H1 (cell line): ENCODE measurements around the gene SEMA7A. TPM values are rescaled to one million over a fixed set of nuclear protein-coding genes. Genes with fewer than 3 reads are reported as not detected.

Source experiments
- CTCF ChIA-PET: fragments of 300-600 bp; sonication (Branson Sonifier 250); formaldehyde crosslinking; loops from one replicate; lab custom pipeline; 2021; ENCODE audit not compliant: partially characterized antibody; lab: Charles Lee
- POLR2A ChIA-PET: fragments of 300-600 bp; sonication (Branson Sonifier 250); formaldehyde crosslinking; loops from one replicate; lab custom pipeline; 2021; ENCODE audit warnings: inconsistent platforms; ENCODE audit not compliant: partially characterized antibody; lab: Charles Lee
- DNase-seq, 2 experiments: peaks; one replicate each; pipeline versions ENCODE4 v3.0.0 to v3.0.0-alpha.2; 2010 to 2022; ENCODE audit warnings: low spot score in 2 of 2, low read depth in 1 of 2, mixed read lengths in 1 of 2
- FAIRE-seq: peaks from 2 replicates; lab custom pipeline; 2011; peaks lifted over from hg19 to GRCh38; lab: Jason Lieb, UNC
- H2AFZ ChIP-seq: 2 replicates; pipeline ENCODE4 v1.8.1; 2012; ENCODE audit warnings: low read length, inconsistent platforms
- H2AK5ac ChIP-seq: 2 replicates; pipeline ENCODE4 v1.6.1; 2013; ENCODE audit warnings: low read depth, low read length
- H2BK120ac ChIP-seq: replicated peaks from 2 replicates; pipeline ENCODE3; 2013; ENCODE audit warnings: low read depth, low read length, inconsistent platforms
- H2BK12ac ChIP-seq: 2 replicates; pipeline ENCODE4 v1.6.1; 2013; ENCODE audit warnings: low read depth, low read length
- H2BK15ac ChIP-seq: 2 replicates; pipeline ENCODE4 v1.6.1; 2013; ENCODE audit warnings: low read length
- H2BK20ac ChIP-seq: 2 replicates; pipeline ENCODE4 v1.6.1; 2013; ENCODE audit warnings: low read length
- H2BK5ac ChIP-seq: 2 replicates; pipeline ENCODE4 v1.6.1; 2013; ENCODE audit warnings: low read depth, low read length
- H3K14ac ChIP-seq: 2 replicates; pipeline ENCODE4 v1.6.1; 2013; ENCODE audit warnings: inconsistent platforms; ENCODE audit not compliant: insufficient read length
- H3K18ac ChIP-seq: 2 replicates; pipeline ENCODE4 v1.6.1; 2013; ENCODE audit warnings: low read length; ENCODE audit errors: extremely low read depth
- H3K23ac ChIP-seq: 2 replicates; pipeline ENCODE4 v1.6.1; 2013; ENCODE audit warnings: inconsistent platforms; ENCODE audit not compliant: insufficient read length
- H3K23me2 ChIP-seq: 2 replicates; pipeline ENCODE4 v1.6.1; 2013; ENCODE audit warnings: low read depth, low read length
- H3K27ac ChIP-seq: 2 replicates; pipeline ENCODE4 v1.6.1; 2011; ENCODE audit warnings: low read depth, low read length, inconsistent platforms
- H3K27me3 ChIP-seq, 4 experiments: replicated peaks in 1 of 4; 1 replicate in 1 of 4; 2 replicates in 3 of 4; pipeline versions ENCODE4 v1.6.1 to v1.8.1; 2011 to 2013; ENCODE audit warnings: low read length in 3 of 4, mild to moderate bottlenecking in 3 of 4, inconsistent platforms in 2 of 4, mixed read lengths in 2 of 4, moderate library complexity in 1 of 4; ENCODE audit not compliant: control insufficient read depth in 3 of 4, insufficient read depth in 3 of 4; ENCODE audit errors: extremely low read depth in 1 of 4
- H3K36me3 ChIP-seq, 4 experiments: 2 replicates each; pipeline versions ENCODE4 v1.6.1 to v1.8.1; 2011 to 2013; ENCODE audit warnings: mild to moderate bottlenecking in 4 of 4, low read length in 3 of 4, moderate library complexity in 2 of 4, control low read depth in 1 of 4, inconsistent platforms in 1 of 4; ENCODE audit not compliant: insufficient read depth in 4 of 4, control insufficient read depth in 2 of 4
- H3K4ac ChIP-seq: replicated peaks from 2 replicates; pipeline ENCODE3; 2013; ENCODE audit warnings: low read length, low read depth, mixed read lengths, inconsistent platforms; ENCODE audit not compliant: insufficient read length
- H3K4me1 ChIP-seq, 4 experiments: replicated peaks in 1 of 4; 1 replicate in 1 of 4; 2 replicates in 3 of 4; pipeline versions ENCODE4 v1.6.1 to v1.8.1; 2011 to 2013; ENCODE audit warnings: low read length in 3 of 4, inconsistent platforms in 2 of 4, mixed read lengths in 1 of 4; ENCODE audit not compliant: insufficient read depth in 4 of 4, control insufficient read depth in 3 of 4
- H3K4me2 ChIP-seq, 2 experiments: 2 replicates each; pipeline versions ENCODE4 v1.6.1 to v1.8.1; 2011 to 2013; ENCODE audit warnings: low read depth in 2 of 2, low read length in 2 of 2, control low read depth in 1 of 2, inconsistent platforms in 1 of 2, mild to moderate bottlenecking in 1 of 2; ENCODE audit not compliant: insufficient read depth in 1 of 2
- H3K4me3 ChIP-seq, 4 experiments: fragments of 200-600, 300-600 bp in 1 of 4; sonication (generic), shearing (Covaris generic), sonication (Bioruptor Twin) in 1 of 4; 2 replicates each; pipeline versions ENCODE4 v1.5.1 to v1.8.1; 2011 to 2016; ENCODE audit warnings: low read length in 4 of 4, low read depth in 3 of 4, control low read depth in 2 of 4, inconsistent platforms in 2 of 4, mild to moderate bottlenecking in 2 of 4, mixed read lengths in 1 of 4, moderate library complexity in 1 of 4; ENCODE audit not compliant: insufficient read depth in 2 of 4; ENCODE audit errors: extremely low read depth in 1 of 4
- H3K56ac ChIP-seq: replicated peaks from 2 replicates; pipeline ENCODE3; 2013; ENCODE audit warnings: low read depth, mild to moderate bottlenecking, mixed read lengths, low read length, inconsistent platforms; ENCODE audit not compliant: insufficient read length
- H3K79me1 ChIP-seq: 2 replicates; pipeline ENCODE4 v1.6.1; 2013; ENCODE audit warnings: low read depth, low read length, control low read depth
- H3K79me2 ChIP-seq, 2 experiments: 2 replicates each; pipeline versions ENCODE4 v1.6.1 to v1.8.1; 2012 to 2013; ENCODE audit warnings: low read length in 2 of 2, mild to moderate bottlenecking in 2 of 2, inconsistent platforms in 1 of 2; ENCODE audit not compliant: insufficient read depth in 2 of 2, control insufficient read depth in 1 of 2
- H3K9ac ChIP-seq, 4 experiments: replicated peaks in 1 of 4; 1 replicate in 1 of 4; 2 replicates in 3 of 4; pipeline versions ENCODE4 v1.6.1 to v1.8.1; 2011 to 2013; ENCODE audit warnings: low read depth in 3 of 4, low read length in 3 of 4, control low read depth in 2 of 4, mild to moderate bottlenecking in 2 of 4, moderate library complexity in 2 of 4, inconsistent platforms in 1 of 4; ENCODE audit errors: extremely low read depth in 1 of 4
- H3K9me3 ChIP-seq, 2 experiments: 2 replicates each; pipeline versions ENCODE4 v1.6.1 to v1.8.1; 2012 to 2013; ENCODE audit warnings: mild to moderate bottlenecking in 2 of 2, moderate library complexity in 2 of 2, control low read depth in 1 of 2, inconsistent platforms in 1 of 2, low read depth in 1 of 2, low read length in 1 of 2, mixed read lengths in 1 of 2; ENCODE audit not compliant: insufficient read depth in 2 of 2
- H4K20me1 ChIP-seq, 2 experiments: replicated peaks in 1 of 2; 2 replicates each; pipeline versions ENCODE3 to v1.8.1; 2011 to 2013; ENCODE audit warnings: inconsistent platforms in 2 of 2, low read length in 2 of 2, mild to moderate bottlenecking in 1 of 2; ENCODE audit not compliant: insufficient read depth in 2 of 2, control insufficient read depth in 1 of 2
- H4K5ac ChIP-seq: 2 replicates; pipeline ENCODE4 v1.6.1; 2013; ENCODE audit warnings: low read length, low read depth, mixed read lengths, inconsistent platforms; ENCODE audit not compliant: insufficient read length
- H4K8ac ChIP-seq: 2 replicates; pipeline ENCODE4 v1.8.0; 2013; ENCODE audit warnings: mild to moderate bottlenecking, moderate library complexity, low read length, inconsistent platforms; ENCODE audit not compliant: insufficient read depth; ENCODE audit errors: extremely low read depth
- H4K91ac ChIP-seq: replicated peaks from 2 replicates; pipeline ENCODE3; 2013; ENCODE audit warnings: low read length, mixed read lengths, inconsistent platforms; ENCODE audit not compliant: insufficient read length
- BACH1 ChIP-seq: IDR thresholded peaks from 2 replicates; pipeline ENCODE4 v1.6.1; 2012; ENCODE audit warnings: low read length, improper control_type of control experiment
- E2F6 ChIP-seq: IDR thresholded peaks from 2 replicates; pipeline ENCODE4 v1.6.1; 2012; ENCODE audit warnings: inconsistent platforms
- FOSL1 ChIP-seq: IDR thresholded peaks from 2 replicates; pipeline ENCODE4 v1.6.1; 2011; ENCODE audit warnings: mild to moderate bottlenecking, low read depth, low read length, moderate library complexity; ENCODE audit not compliant: insufficient read depth
- GABPA ChIP-seq: IDR thresholded peaks from 2 replicates; pipeline ENCODE4 v1.6.1; 2011; ENCODE audit warnings: mild to moderate bottlenecking, low read length, moderate library complexity, borderline replicate concordance; ENCODE audit not compliant: insufficient read depth
- RXRA ChIP-seq: IDR thresholded peaks from 2 replicates; pipeline ENCODE4 v1.6.1; 2011; ENCODE audit warnings: low read depth, mild to moderate bottlenecking, low read length, moderate library complexity; ENCODE audit not compliant: insufficient read depth
- SIRT6 ChIP-seq: IDR thresholded peaks from one replicate; pipeline ENCODE4 v1.7.1; 2012; ENCODE audit warnings: low read length, inconsistent platforms
- SUZ12 ChIP-seq: fragments of 200-600 bp; sonication (generic); IDR thresholded peaks from 2 replicates; pipeline ENCODE4 v1.6.1; 2012; ENCODE audit warnings: mild to moderate bottlenecking, inconsistent platforms, low read length, moderate library complexity, mixed read lengths
- ZNF274 ChIP-seq: IDR thresholded peaks from 2 replicates; pipeline ENCODE4 v1.7.0; 2012; ENCODE audit warnings: low read length, borderline replicate concordance; ENCODE audit errors: extremely low read depth
- WGBS, 2 experiments: shearing (Covaris generic) in 1 of 2; methylation state at CpG; one replicate each; pipeline versions ENCODE4 v1.1.6 to v1.1.7; 2013 to 2015; ENCODE audit warnings: low lambda C conversion rate in 2 of 2, mixed read lengths in 2 of 2, inconsistent platforms in 1 of 2, low coverage in 1 of 2, missing lambda C conversion rate in 1 of 2; ENCODE audit not compliant: insufficient replicate concordance in 2 of 2, insufficient coverage in 1 of 2, insufficient read length in 1 of 2; ENCODE audit errors: extremely low coverage in 1 of 2, missing lambda C conversion rate in 1 of 2; 5-methylcytosine and 5-hydroxymethylcytosine counted together
- polyA plus RNA-seq, 7 experiments: library from polyadenylated mRNA; depleted of rRNA in 3 of 7; stranded (reverse) in 5 of 7; unstranded in 2 of 7; fragments of >200 nt in 5 of 7; fragments of 200-250 nt in 2 of 7; gene quantifications; 1 replicate in 5 of 7; 2 replicates in 1 of 7; 4 replicates in 1 of 7; pipeline versions ENCODE4 v1.2.1 to v1.2.3, GENCODE V29; 2011 to 2013; ENCODE audit warnings: missing spikeins in 2 of 7, mixed read lengths in 2 of 7
- total RNA-seq: library from RNA; stranded (reverse); fragmentation: NEBNext Ultra II Directional; extraction: Animal tissue kit (Norgen Biotek cat#: 25700); gene quantifications from 2 replicates; pipeline ENCODE4 v1.2.1, GENCODE V29; 2021

Gene SEMA7A
- total and polyA plus RNA-seq, 2 of the 8 experiments (the other 6 are each of a cell fraction or from before 2014, with no cell fraction given) = 10.7 to 15.0 TPM

- H3K27ac ChIP-seq = no peak overlapping the region
- H3K4me3 ChIP-seq = peak overlapping the region; percentile 70 to 89 (median 76)
- CTCF ChIA-PET = interaction anchor here (0.9 to 41.3 kb wide), 9 partner anchors 7 to 102 kb away, joined by 3 to 1311 read pairs (median 6); partner anchors contain the start of genes CYP11A1 and UBL7
- POLR2A ChIA-PET = interaction anchor here (1.0 to 1.7 kb wide), 5 partner anchors 10 to 50 kb away, joined by 3 to 8 read pairs (median 5); no protein-coding TSS in a partner anchor
- no peak overlapping the region for H4K91ac ChIP-seq
- peaks cover 0 to 14% (median 10%) of the 10 kb centered on the region in 4 experiments; a peak in 5 of 7 replicates for H3K27me3 ChIP-seq
- no peaks in the 10 kb centered on the region for H3K36me3 ChIP-seq
- no peak for FAIRE-seq
- no peak overlapping the region for H3K23ac ChIP-seq
- H3K56ac ChIP-seq = no peak overlapping the region
- peaks cover 10 to 20% of the 10 kb centered on the region in 2 experiments for H4K20me1 ChIP-seq
- no peak overlapping the region for H3K4ac ChIP-seq
- no peak overlapping the region for H3K14ac ChIP-seq
- H3K23me2 ChIP-seq = peaks cover 16% of the 10 kb centered on the region; the same call in 1 of the 2 replicates
- H2AK5ac ChIP-seq = peak overlapping the region; percentile 25; the same call in 1 of the 2 replicates
- peaks cover 0 to 12% (median 7%) of the 10 kb centered on the region in 4 experiments; a peak in 6 of 7 replicates for H3K4me1 ChIP-seq
- no peak overlapping the region for H4K5ac ChIP-seq
- H3K18ac ChIP-seq = no peak overlapping the region
- H2BK20ac ChIP-seq = no peak overlapping the region
- TF ChIP-seq SIRT6 (no peak), BACH1 (no peak), RXRA (no peak), E2F6 (no peak), FOSL1 (no peak), SUZ12 (no peak), GABPA (no peak), ZNF274 (no peak)
- peak overlapping the region; percentile 69 for H4K8ac ChIP-seq
- H3K9ac ChIP-seq = no peak overlapping the region
- H2BK15ac ChIP-seq = no peak overlapping the region
- H2BK120ac ChIP-seq = no peak overlapping the region
- H2BK12ac ChIP-seq = 0 out of 2 replicates have a peak overlapping the region, but pooled peaks have one; percentile 1
- H3K4me2 ChIP-seq = peak overlapping the region; percentile 75 to 90
- peaks cover 3% of the 10 kb centered on the region for H3K79me1 ChIP-seq
- no peak for DNase-seq
- H3K9me3 ChIP-seq = no peaks in the 10 kb centered on the region
- no peak overlapping the region for H2BK5ac ChIP-seq
- H3K79me2 ChIP-seq = peaks cover 0 to 22% of the 10 kb centered on the region in 2 experiments; a peak in 2 of 4 replicates
- 36% methylated on average over 21 of the region's 21 CpGs; no CpG with 5 or more reads in 1 of the 2 experiments for WGBS, 2 experiments
- H2AFZ ChIP-seq = no peak overlapping the region
Measured at GRCh38 chr15:74432271-74432967, 1.3 kb downstream of the SEMA7A start.
